ENCODE measurements around the gene SLCO2A1.

The SLCO2A1 gene

DNA sequence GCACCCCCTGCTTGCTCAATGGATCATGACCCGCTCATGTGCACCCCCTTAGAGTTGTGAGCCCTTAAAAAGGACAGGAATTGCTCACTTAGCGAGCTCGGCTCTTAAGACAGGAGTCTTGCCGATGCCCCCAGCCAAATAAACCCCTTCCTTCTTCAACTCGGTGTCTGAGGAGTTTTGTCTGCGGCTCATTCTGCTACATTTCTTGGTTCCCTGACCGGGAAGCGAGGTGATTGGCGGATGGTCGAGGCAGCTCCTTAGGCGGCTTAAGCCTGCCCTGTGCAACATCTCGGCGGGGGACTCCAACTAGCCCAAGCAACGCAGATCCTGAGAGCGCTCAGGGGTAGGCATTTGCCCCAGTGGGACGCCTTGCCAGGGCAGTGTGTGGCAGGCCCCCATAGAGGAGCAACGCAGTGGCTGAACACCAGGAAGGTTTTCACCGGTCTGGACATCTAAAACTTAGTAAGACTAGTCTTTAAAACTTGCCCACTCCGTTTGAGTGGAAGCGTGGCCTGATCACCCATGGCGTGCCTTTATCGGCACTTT is 9.5 kb downstream of the SLCO2A1 start:
- Histone ChIP-seq H3K4me3 (ENCODE audit: control insufficient read depth in 1 of 7, extremely low read depth in 1 of 7, insufficient read depth in 4 of 7, low read depth in 2 of 7, low read length in 6 of 7) (no peak overlapping the region), H3K27ac (ENCODE audit: insufficient read depth in 1 of 2, low read depth in 1 of 2, low read length in 2 of 2, poor library complexity in 1 of 2, severe bottlenecking in 2 of 2) (no peak overlapping the region), H3K9me3 (ENCODE audit: control extremely low read depth in 1 of 5, control insufficient read depth in 4 of 5, insufficient read depth in 2 of 5, low read depth in 1 of 5, low read length in 4 of 5) (no peaks in the 10 kb centered on the region), H3K27me3 (replicated peaks in 2 of 5; ENCODE audit: control insufficient read depth in 4 of 5, insufficient read depth in 5 of 5, low read length in 4 of 5) (no peaks in the 10 kb centered on the region), H3K4me1 (ENCODE audit: control extremely low read depth in 1 of 4, control insufficient read depth in 4 of 4, insufficient read depth in 4 of 4, low read length in 3 of 4) (no peaks in the 10 kb centered on the region), H3K36me3 (ENCODE audit: control insufficient read depth in 4 of 4, insufficient read depth in 4 of 4, low read length in 3 of 4) (no peaks in the 10 kb centered on the region)
- ChIA-PET POLR2A (no interaction called here), CTCF (no interaction called here)
- over 99% methylated on average over 21 of the region's 22 CpGs for WGBS (ENCODE audit: insufficient coverage)
- DNase-seq: no peak

GRCh38 chr3:134018850-134019249 is 10.9 kb downstream of the SLCO2A1 start:
- H3K27ac ChIP-seq (ENCODE audit: insufficient read depth in 1 of 2, low read depth in 1 of 2, low read length in 2 of 2, poor library complexity in 1 of 2, severe bottlenecking in 2 of 2): no peak overlapping the region
- no peak for DNase-seq
- H3K27me3 ChIP-seq (replicated peaks in 2 of 5; ENCODE audit: control insufficient read depth in 4 of 5, insufficient read depth in 5 of 5, low read length in 4 of 5): no peaks in the 10 kb centered on the region
- no peaks in the 10 kb centered on the region for H3K4me1 ChIP-seq (ENCODE audit: control extremely low read depth in 1 of 4, control insufficient read depth in 4 of 4, insufficient read depth in 4 of 4, low read length in 3 of 4)
- no peak overlapping the region for H3K4me3 ChIP-seq (ENCODE audit: control insufficient read depth in 1 of 7, extremely low read depth in 1 of 7, insufficient read depth in 4 of 7, low read depth in 2 of 7, low read length in 6 of 7)
- CTCF ChIA-PET: no interaction called here
- POLR2A ChIA-PET: no interaction called here
- H3K36me3 ChIP-seq (ENCODE audit: control insufficient read depth in 4 of 4, insufficient read depth in 4 of 4, low read length in 3 of 4): no peaks in the 10 kb centered on the region
- WGBS (ENCODE audit: insufficient coverage): 86% methylated on average over 1 of the region's 1 CpG
- H3K9me3 ChIP-seq (ENCODE audit: control extremely low read depth in 1 of 5, control insufficient read depth in 4 of 5, insufficient read depth in 2 of 5, low read depth in 1 of 5, low read length in 4 of 5): no peaks in the 10 kb centered on the region

DNA sequence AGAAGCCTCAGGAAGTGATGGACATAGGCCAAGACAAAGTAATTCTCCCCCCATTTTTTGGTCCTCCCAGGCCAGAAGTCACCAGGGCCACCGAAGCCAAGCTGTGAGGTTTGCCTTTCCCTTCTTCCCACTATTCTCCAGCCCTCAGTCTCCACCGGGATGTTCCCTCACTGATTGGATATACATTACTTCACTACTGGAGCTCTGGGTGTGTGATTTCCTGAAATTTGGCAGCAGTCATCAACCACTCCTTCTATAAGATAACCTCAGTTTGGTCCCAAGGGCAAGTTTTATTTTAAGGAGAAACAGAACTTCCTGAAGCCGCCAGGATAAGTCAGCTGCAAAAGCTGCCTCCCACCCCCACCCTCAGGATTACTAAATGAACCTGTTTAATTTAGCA is 11.3 kb downstream of the SLCO2A1 start:
- H3K27ac ChIP-seq (ENCODE audit: insufficient read depth in 1 of 2, low read depth in 1 of 2, low read length in 2 of 2, poor library complexity in 1 of 2, severe bottlenecking in 2 of 2): no peak overlapping the region
- ChIA-PET POLR2A (no interaction called here), CTCF (no interaction called here)
- DNase-seq: no peak
- no peaks in the 10 kb centered on the region for H3K36me3 ChIP-seq (ENCODE audit: control insufficient read depth in 4 of 4, insufficient read depth in 4 of 4, low read length in 3 of 4)
- no peaks in the 10 kb centered on the region for H3K4me1 ChIP-seq (ENCODE audit: control extremely low read depth in 1 of 4, control insufficient read depth in 4 of 4, insufficient read depth in 4 of 4, low read length in 3 of 4)
- no peaks in the 10 kb centered on the region for H3K27me3 ChIP-seq (replicated peaks in 2 of 5; ENCODE audit: control insufficient read depth in 4 of 5, insufficient read depth in 5 of 5, low read length in 4 of 5)
- H3K9me3 ChIP-seq (ENCODE audit: control extremely low read depth in 1 of 5, control insufficient read depth in 4 of 5, insufficient read depth in 2 of 5, low read depth in 1 of 5, low read length in 4 of 5): no peaks in the 10 kb centered on the region
- WGBS (ENCODE audit: insufficient coverage): no CpG with 5 or more reads among the region's 3 CpGs
- no peak overlapping the region for H3K4me3 ChIP-seq (ENCODE audit: control insufficient read depth in 1 of 7, extremely low read depth in 1 of 7, insufficient read depth in 4 of 7, low read depth in 2 of 7, low read length in 6 of 7)

DNA sequence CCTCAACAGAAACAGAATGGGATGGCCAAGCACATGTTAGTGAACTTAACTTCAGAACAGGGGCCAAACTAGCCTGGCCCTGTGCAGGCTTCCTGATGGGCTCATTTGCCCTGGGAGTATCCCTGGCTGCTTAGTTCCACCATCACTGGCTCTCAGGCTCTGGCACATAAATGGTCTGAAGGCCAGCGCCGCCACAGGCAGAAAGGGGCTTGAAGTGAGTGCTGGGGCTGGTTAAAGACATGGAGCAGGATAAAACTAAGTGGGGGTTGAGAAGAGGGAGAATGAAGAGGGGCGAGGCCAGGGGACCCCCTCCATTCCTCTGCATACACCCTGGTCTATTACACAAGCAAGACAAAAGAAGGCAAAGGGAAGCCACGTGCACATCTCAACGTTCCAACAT is 12.2 kb downstream of the SLCO2A1 start:
- no peak for DNase-seq
- 96% methylated on average over 5 of the region's 5 CpGs for WGBS (ENCODE audit: insufficient coverage)
- CTCF ChIA-PET: no interaction called here

GRCh38 chr3:134014270-134014669 is 15.5 kb downstream of the SLCO2A1 start:
- no peak overlapping the region for H3K27ac ChIP-seq (ENCODE audit: insufficient read depth in 1 of 2, low read depth in 1 of 2, low read length in 2 of 2, poor library complexity in 1 of 2, severe bottlenecking in 2 of 2)
- ChIA-PET POLR2A (no interaction called here), CTCF (no interaction called here)
- no peak for DNase-seq
- no peaks in the 10 kb centered on the region for H3K9me3 ChIP-seq (ENCODE audit: control extremely low read depth in 1 of 5, control insufficient read depth in 4 of 5, insufficient read depth in 2 of 5, low read depth in 1 of 5, low read length in 4 of 5)
- H3K36me3 ChIP-seq (ENCODE audit: control insufficient read depth in 4 of 4, insufficient read depth in 4 of 4, low read length in 3 of 4): no peaks in the 10 kb centered on the region
- no peak overlapping the region for H3K4me3 ChIP-seq (ENCODE audit: control insufficient read depth in 1 of 7, extremely low read depth in 1 of 7, insufficient read depth in 4 of 7, low read depth in 2 of 7, low read length in 6 of 7)
- H3K4me1 ChIP-seq (ENCODE audit: control extremely low read depth in 1 of 4, control insufficient read depth in 4 of 4, insufficient read depth in 4 of 4, low read length in 3 of 4): no peaks in the 10 kb centered on the region
- H3K27me3 ChIP-seq (replicated peaks in 2 of 5; ENCODE audit: control insufficient read depth in 4 of 5, insufficient read depth in 5 of 5, low read length in 4 of 5): no peaks in the 10 kb centered on the region
- WGBS (ENCODE audit: insufficient coverage): 100% methylated on average over 2 of the region's 2 CpGs

More for the DNA sequence above, 12.2 kb downstream of the SLCO2A1 start:
- Histone ChIP-seq H3K4me1 (ENCODE audit: control extremely low read depth in 1 of 4, control insufficient read depth in 4 of 4, insufficient read depth in 4 of 4, low read length in 3 of 4) (no peaks in the 10 kb centered on the region), H3K27ac (ENCODE audit: insufficient read depth in 1 of 2, low read depth in 1 of 2, low read length in 2 of 2, poor library complexity in 1 of 2, severe bottlenecking in 2 of 2) (no peak overlapping the region), H3K27me3 (replicated peaks in 2 of 5; ENCODE audit: control insufficient read depth in 4 of 5, insufficient read depth in 5 of 5, low read length in 4 of 5) (no peaks in the 10 kb centered on the region), H3K4me3 (ENCODE audit: control insufficient read depth in 1 of 7, extremely low read depth in 1 of 7, insufficient read depth in 4 of 7, low read depth in 2 of 7, low read length in 6 of 7) (no peak overlapping the region), H3K9me3 (ENCODE audit: control extremely low read depth in 1 of 5, control insufficient read depth in 4 of 5, insufficient read depth in 2 of 5, low read depth in 1 of 5, low read length in 4 of 5) (no peaks in the 10 kb centered on the region), H3K36me3 (ENCODE audit: control insufficient read depth in 4 of 4, insufficient read depth in 4 of 4, low read length in 3 of 4) (no peaks in the 10 kb centered on the region)
- POLR2A ChIA-PET: no interaction called here

GRCh38 chr3:134013280-134013679 is 16.4 kb downstream of the SLCO2A1 start:
- H3K9me3 ChIP-seq (ENCODE audit: control extremely low read depth in 1 of 5, control insufficient read depth in 4 of 5, insufficient read depth in 2 of 5, low read depth in 1 of 5, low read length in 4 of 5): no peaks in the 10 kb centered on the region
- H3K4me3 ChIP-seq (ENCODE audit: control insufficient read depth in 1 of 7, extremely low read depth in 1 of 7, insufficient read depth in 4 of 7, low read depth in 2 of 7, low read length in 6 of 7): no peak overlapping the region
- 14% methylated on average over 1 of the region's 3 CpGs for WGBS (ENCODE audit: insufficient coverage)
- H3K36me3 ChIP-seq (ENCODE audit: control insufficient read depth in 4 of 4, insufficient read depth in 4 of 4, low read length in 3 of 4): no peaks in the 10 kb centered on the region
- no peaks in the 10 kb centered on the region for H3K4me1 ChIP-seq (ENCODE audit: control extremely low read depth in 1 of 4, control insufficient read depth in 4 of 4, insufficient read depth in 4 of 4, low read length in 3 of 4)
- ChIA-PET CTCF (no interaction called here), POLR2A (no interaction called here)
- H3K27me3 ChIP-seq (replicated peaks in 2 of 5; ENCODE audit: control insufficient read depth in 4 of 5, insufficient read depth in 5 of 5, low read length in 4 of 5): no peaks in the 10 kb centered on the region
- no peak overlapping the region for H3K27ac ChIP-seq (ENCODE audit: insufficient read depth in 1 of 2, low read depth in 1 of 2, low read length in 2 of 2, poor library complexity in 1 of 2, severe bottlenecking in 2 of 2)
- DNase-seq: no peak

- Histone ChIP-seq H3K36me3 (ENCODE audit: control insufficient read depth in 4 of 4, insufficient read depth in 4 of 4, low read length in 3 of 4) (no peaks in the 10 kb centered on the region), H3K4me1 (ENCODE audit: control extremely low read depth in 1 of 4, control insufficient read depth in 4 of 4, insufficient read depth in 4 of 4, low read length in 3 of 4) (no peaks in the 10 kb centered on the region), H3K9me3 (ENCODE audit: control extremely low read depth in 1 of 5, control insufficient read depth in 4 of 5, insufficient read depth in 2 of 5, low read depth in 1 of 5, low read length in 4 of 5) (peaks cover 0 to 4% (median 3%) of the 10 kb centered on the region in 5 experiments), H3K27ac (ENCODE audit: insufficient read depth in 1 of 2, low read depth in 1 of 2, low read length in 2 of 2, poor library complexity in 1 of 2, severe bottlenecking in 2 of 2) (no peak overlapping the region), H3K4me3 (ENCODE audit: control insufficient read depth in 1 of 7, extremely low read depth in 1 of 7, insufficient read depth in 4 of 7, low read depth in 2 of 7, low read length in 6 of 7) (no peak overlapping the region), H3K27me3 (replicated peaks in 2 of 5; ENCODE audit: control insufficient read depth in 4 of 5, insufficient read depth in 5 of 5, low read length in 4 of 5) (peaks cover 0 to 3% (median 0%) of the 10 kb centered on the region in 5 experiments)
- DNase-seq: no peak
- ChIA-PET CTCF (no interaction called here), POLR2A (no interaction called here)
- WGBS (ENCODE audit: insufficient coverage): no CpG with 5 or more reads among the region's 5 CpGs
Observed at GRCh38 chr3:134009345-134010000, 20.3 kb downstream of the SLCO2A1 start.
